HAP-1 (cell line): ENCODE measurements around the gene SOD1.

ENCODE experiments used
- DNase-seq, 2 experiments: peaks; one replicate each; pipeline ENCODE4 v3.0.0-alpha.2; 2016 to 2020; ENCODE audit warnings: low spot score in 2 of 2
- H3K27me3 ChIP-seq: fragments of 250-450 bp; sonication (Bioruptor Pico); 2 replicates; pipeline ENCODE4 v1.5.1; 2020; ENCODE audit warnings: low read depth, mild to moderate bottlenecking, moderate library complexity
- H3K36me3 ChIP-seq: fragments of 250-450 bp; sonication (Bioruptor Pico); replicated peaks from 2 replicates; pipeline ENCODE4 v1.5.1; 2020; ENCODE audit warnings: mild to moderate bottlenecking
- H3K4me1 ChIP-seq: fragments of 250-450 bp; sonication (Bioruptor Pico); 2 replicates; pipeline ENCODE4 v1.5.1; 2020; ENCODE audit warnings: mild to moderate bottlenecking
- H3K4me3 ChIP-seq: fragments of 250-450 bp; sonication (Bioruptor Pico); 2 replicates; pipeline ENCODE4 v1.5.1; 2020; ENCODE audit warnings: mild to moderate bottlenecking, moderate library complexity
- H3K9me3 ChIP-seq: fragments of 250-450 bp; sonication (Bioruptor Pico); 2 replicates; pipeline ENCODE4 v1.5.1; 2020; ENCODE audit warnings: mild to moderate bottlenecking, moderate library complexity
- in situ Hi-C: fragments of 300-500 bp; cut with MboI; formaldehyde crosslinking; loops from 3 replicates; pipeline ENCODE4 v1.14.3; 2020; ENCODE audit warnings: low sequenced_read_pairs, inconsistent platforms, mixed read lengths

SOD1 gene

DNA sequence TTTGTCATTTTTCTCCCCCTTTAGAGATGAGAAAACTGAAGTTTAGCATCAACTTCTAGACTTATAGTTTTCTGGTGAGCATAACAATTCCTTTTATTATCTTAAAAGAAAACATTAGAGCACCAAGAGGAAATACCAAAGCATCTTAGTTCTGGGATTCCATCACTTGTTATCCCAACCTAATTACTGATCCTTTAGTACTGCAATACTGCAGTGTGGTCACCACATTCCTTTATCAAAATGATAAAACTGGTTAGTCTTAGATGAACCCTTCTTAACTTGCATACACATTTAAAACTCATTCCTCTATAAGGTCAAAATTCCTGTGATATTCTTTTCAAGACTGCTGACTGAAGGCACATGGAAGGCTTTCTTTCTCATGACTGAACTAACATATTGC, 23.1 kb downstream of the SOD1 start:
- H3K27me3 ChIP-seq, result no peaks in the 10 kb centered on the region
- in situ Hi-C loops, result no loop called here
- no peak overlapping the region for H3K4me3 ChIP-seq
- no peak for DNase-seq
- no peaks in the 10 kb centered on the region for H3K9me3 ChIP-seq
- peaks cover 56% of the 10 kb centered on the region for H3K36me3 ChIP-seq
- H3K4me1 ChIP-seq, result peaks cover 10% of the 10 kb centered on the region

GRCh38 chr21:31683029-31683428, 23.5 kb downstream of the SOD1 start:
- Histone ChIP-seq H3K36me3 (peaks cover 58% of the 10 kb centered on the region), H3K4me1 (peaks cover 10% of the 10 kb centered on the region), H3K27me3 (no peaks in the 10 kb centered on the region), H3K4me3 (no peak overlapping the region), H3K9me3 (no peaks in the 10 kb centered on the region)
- in situ Hi-C loops, result no loop called here
- no peak for DNase-seq

- H3K4me1 ChIP-seq, result peaks cover 10% of the 10 kb centered on the region
- no peaks in the 10 kb centered on the region for H3K9me3 ChIP-seq
- no peak for DNase-seq
- no peak overlapping the region for H3K4me3 ChIP-seq
- peaks cover 70% of the 10 kb centered on the region for H3K36me3 ChIP-seq
- in situ Hi-C loops, result no loop called here
- no peaks in the 10 kb centered on the region for H3K27me3 ChIP-seq
Measured at GRCh38 chr21:31684918-31685317, 25.4 kb downstream of the SOD1 start.

DNA sequence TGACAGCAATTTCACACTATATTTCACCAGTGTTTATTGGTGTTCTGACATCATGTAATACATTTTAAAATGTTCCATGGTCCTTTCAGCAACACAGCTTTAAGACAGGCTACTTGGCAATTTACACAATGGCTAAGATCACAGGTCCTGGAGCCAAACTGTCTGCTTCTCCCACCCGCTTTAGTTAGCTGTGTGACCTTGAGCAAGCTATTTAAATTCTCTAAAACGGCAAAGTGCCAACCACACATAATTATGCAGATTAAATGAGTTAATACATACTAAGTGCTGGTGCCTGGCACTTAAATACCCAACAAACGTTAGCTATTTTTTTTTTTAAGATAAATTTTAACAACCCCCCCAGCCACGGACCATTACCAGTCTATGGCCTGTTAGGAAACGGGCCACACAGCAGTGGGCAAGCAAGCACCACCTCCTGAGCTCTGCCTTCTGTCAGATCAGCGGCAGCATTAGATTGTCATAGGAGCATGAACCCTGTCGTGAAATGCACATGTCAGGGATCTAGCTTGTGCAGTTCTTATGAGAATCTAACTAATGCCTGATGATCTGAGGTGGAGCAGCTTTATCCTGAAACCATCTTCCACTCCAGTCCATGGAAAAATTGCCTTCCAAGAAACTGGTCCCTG, 26.9 kb downstream of the SOD1 start:
- H3K4me1 ChIP-seq, result peaks cover 10% of the 10 kb centered on the region
- no peaks in the 10 kb centered on the region for H3K27me3 ChIP-seq
- no peak overlapping the region for H3K4me3 ChIP-seq
- H3K36me3 ChIP-seq, result peaks cover 81% of the 10 kb centered on the region
- DNase-seq, result peak; percentile 53 to 75
- no peaks in the 10 kb centered on the region for H3K9me3 ChIP-seq
- in situ Hi-C loops, result no loop called here

DNA sequence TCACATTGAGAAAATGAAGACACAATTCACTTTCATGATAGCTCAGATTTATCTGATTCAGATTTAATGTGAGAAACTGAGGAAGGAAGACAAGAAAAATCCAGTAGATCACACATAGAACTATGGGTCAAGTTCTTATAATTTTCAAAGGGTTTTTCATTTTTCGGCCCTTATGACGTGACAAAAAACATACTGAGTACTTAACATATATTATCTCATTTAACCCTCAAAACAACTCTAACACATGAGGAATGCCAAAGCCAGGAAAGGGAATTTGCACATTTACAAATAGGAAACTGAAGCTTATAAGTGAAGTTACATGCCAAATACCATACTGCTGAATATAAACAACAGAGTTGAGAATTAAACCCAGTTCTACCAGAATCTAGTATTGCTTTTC, 27.6 kb downstream of the SOD1 start:
- H3K27me3 ChIP-seq, result no peaks in the 10 kb centered on the region
- peaks cover 83% of the 10 kb centered on the region for H3K36me3 ChIP-seq
- H3K4me3 ChIP-seq, result no peak overlapping the region
- DNase-seq, result no peak
- in situ Hi-C loops, result no loop called here
- no peaks in the 10 kb centered on the region for H3K9me3 ChIP-seq
- H3K4me1 ChIP-seq, result peaks cover 10% of the 10 kb centered on the region

GRCh38 chr21:31688603-31689368, 29.3 kb downstream of the SOD1 start:
- H3K36me3 ChIP-seq, result peaks cover 88% of the 10 kb centered on the region
- no peak for DNase-seq
- in situ Hi-C loops, result no loop called here

DNA sequence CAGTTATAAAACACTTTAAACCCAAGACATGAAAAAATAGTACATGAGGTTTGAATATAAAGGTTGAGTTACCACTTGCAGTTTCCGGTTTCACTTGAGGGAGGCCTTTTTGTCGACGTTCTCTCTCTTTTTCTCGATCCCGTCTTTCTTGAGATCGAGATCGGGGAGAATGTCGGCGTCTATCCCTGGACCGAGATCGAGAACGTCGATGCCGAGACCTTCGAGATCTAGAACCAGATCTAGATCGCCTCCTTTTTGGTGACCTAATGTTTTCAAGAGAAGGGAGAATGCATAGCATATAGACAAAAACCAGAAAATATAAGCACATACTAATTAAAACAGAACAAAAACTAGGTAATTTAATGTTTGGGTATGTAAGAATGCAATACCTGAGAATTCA, 33.7 kb downstream of the SOD1 start:
- H3K4me1 ChIP-seq, result no peaks in the 10 kb centered on the region
- DNase-seq, result no peak
- no peaks in the 10 kb centered on the region for H3K27me3 ChIP-seq
- in situ Hi-C loops, result no loop called here
- no peaks in the 10 kb centered on the region for H3K9me3 ChIP-seq
- no peak overlapping the region for H3K4me3 ChIP-seq
- peaks cover 98% of the 10 kb centered on the region for H3K36me3 ChIP-seq

More at GRCh38 chr21:31688603-31689368, 29.3 kb downstream of the SOD1 start:
- Histone ChIP-seq H3K27me3 (no peaks in the 10 kb centered on the region), H3K9me3 (no peaks in the 10 kb centered on the region), H3K4me1 (peaks cover 10% of the 10 kb centered on the region), H3K4me3 (no peak overlapping the region)

DNA sequence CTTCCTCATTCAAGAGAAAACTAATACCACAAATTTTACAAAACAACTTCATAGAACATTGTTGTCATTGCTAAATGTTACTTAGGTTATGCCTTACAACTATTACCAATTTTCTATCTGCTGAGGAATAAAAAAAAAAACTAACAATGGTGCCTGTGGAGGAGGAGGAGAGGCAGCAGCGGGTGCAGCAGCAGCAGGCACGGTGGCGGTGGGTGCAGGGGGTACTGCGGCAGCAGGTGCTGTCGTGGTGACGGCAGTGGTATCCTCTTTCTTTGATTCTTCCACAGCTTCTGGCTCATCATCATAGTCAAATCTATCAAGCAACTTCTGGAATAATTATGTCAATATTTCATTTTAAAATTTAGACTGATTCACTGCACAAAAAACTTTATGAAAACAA, 36.9 kb downstream of the SOD1 start:
- peaks cover 96% of the 10 kb centered on the region for H3K36me3 ChIP-seq
- in situ Hi-C loops, result no loop called here
- no peak overlapping the region for H3K4me3 ChIP-seq
- no peaks in the 10 kb centered on the region for H3K9me3 ChIP-seq
- no peaks in the 10 kb centered on the region for H3K27me3 ChIP-seq
- no peaks in the 10 kb centered on the region for H3K4me1 ChIP-seq
- no peak for DNase-seq

DNA sequence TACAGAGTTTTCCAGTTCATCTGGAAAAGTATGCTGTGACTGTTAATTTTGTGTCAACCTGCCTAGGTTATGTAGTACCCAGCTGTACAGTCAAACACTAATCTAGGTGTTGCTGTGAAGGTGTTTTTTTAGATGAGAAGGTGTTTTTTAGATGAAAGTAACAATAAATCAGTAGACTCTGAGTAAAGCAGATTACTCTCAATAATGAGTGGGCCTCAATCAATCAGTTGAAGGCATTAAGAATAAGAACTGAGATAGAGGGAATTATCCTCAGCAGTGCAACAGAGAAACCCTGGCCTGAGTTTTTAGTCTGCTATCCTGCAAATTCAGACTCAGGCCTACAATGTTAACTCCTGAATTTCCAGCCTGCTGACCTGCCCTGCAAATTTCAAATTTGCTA, 39.0 kb downstream of the SOD1 start:
- H3K9me3 ChIP-seq, result no peaks in the 10 kb centered on the region
- no peak overlapping the region for H3K4me3 ChIP-seq
- H3K4me1 ChIP-seq, result no peaks in the 10 kb centered on the region
- peaks cover 93% of the 10 kb centered on the region for H3K36me3 ChIP-seq
- in situ Hi-C loops, result no loop called here
- no peaks in the 10 kb centered on the region for H3K27me3 ChIP-seq
- no peak for DNase-seq

- Histone ChIP-seq H3K4me1 (no peaks in the 10 kb centered on the region), H3K27me3 (no peaks in the 10 kb centered on the region), H3K9me3 (no peaks in the 10 kb centered on the region), H3K4me3 (no peak overlapping the region), H3K36me3 (peaks cover 90% of the 10 kb centered on the region)
- no peak for DNase-seq
- in situ Hi-C loops, result no loop called here
Measured at GRCh38 chr21:31700040-31700439, 40.5 kb downstream of the SOD1 start.

DNA sequence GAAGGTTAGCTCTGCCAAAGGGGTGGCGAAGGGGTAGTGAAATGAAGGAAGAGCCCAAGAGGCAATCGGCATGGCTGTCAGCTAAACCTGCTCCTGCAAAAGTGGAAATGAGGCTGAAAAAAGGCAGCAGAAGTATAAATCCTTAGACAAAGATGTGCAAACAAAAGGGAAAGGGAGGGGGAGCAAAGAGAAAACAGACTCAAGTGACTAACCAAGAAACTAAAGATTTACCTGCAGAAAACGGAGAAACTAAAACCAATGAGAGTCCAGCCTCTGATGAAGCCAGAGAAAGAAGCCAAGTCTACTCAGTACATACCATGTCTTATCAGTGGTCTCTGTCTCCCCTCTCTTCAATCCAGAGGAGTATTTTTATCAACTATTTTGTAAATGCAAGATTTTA, 47.1 kb downstream of the SOD1 start:
- DNase-seq, result no peak
- peaks cover 28% of the 10 kb centered on the region for H3K36me3 ChIP-seq
- H3K9me3 ChIP-seq, result no peaks in the 10 kb centered on the region
- in situ Hi-C loops, result no loop called here
- H3K4me3 ChIP-seq, result no peak overlapping the region
- peaks cover 6% of the 10 kb centered on the region for H3K4me1 ChIP-seq
- H3K27me3 ChIP-seq, result no peaks in the 10 kb centered on the region

DNA sequence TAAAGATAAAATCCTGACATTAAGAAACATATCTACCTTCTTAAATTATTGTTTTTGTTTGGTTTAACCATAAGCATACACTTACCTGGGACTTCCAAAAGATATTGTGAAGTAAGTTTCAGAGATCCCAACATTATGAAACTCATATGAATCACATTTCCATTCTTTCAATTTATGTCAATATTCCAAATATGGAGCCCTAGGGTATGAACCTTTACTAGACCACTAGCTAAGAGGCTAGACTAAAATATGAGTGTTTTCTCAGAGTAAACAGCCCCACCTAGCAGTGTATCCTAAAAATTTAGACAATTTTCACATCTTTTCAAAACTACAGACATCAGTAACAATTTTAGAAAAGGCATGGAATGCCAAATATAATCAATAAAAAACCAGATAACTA, 48.0 kb downstream of the SOD1 start:
- in situ Hi-C loops, result no loop called here
- Histone ChIP-seq H3K4me1 (peaks cover 6% of the 10 kb centered on the region), H3K4me3 (no peak overlapping the region), H3K9me3 (no peaks in the 10 kb centered on the region), H3K36me3 (peaks cover 19% of the 10 kb centered on the region), H3K27me3 (no peaks in the 10 kb centered on the region)
- DNase-seq, result no peak

- DNase-seq, result no peak
- Histone ChIP-seq H3K36me3 (peaks cover 13% of the 10 kb centered on the region), H3K4me3 (no peak overlapping the region), H3K9me3 (no peaks in the 10 kb centered on the region), H3K27me3 (no peaks in the 10 kb centered on the region), H3K4me1 (peaks cover 10% of the 10 kb centered on the region)
- in situ Hi-C loops, result no loop called here
Measured at GRCh38 chr21:31708541-31708940, 49.0 kb downstream of the SOD1 start.

GRCh38 chr21:31710586-31710985, 51.1 kb downstream of the SOD1 start:
- Histone ChIP-seq H3K4me3 (no peak overlapping the region), H3K4me1 (peaks cover 30% of the 10 kb centered on the region)

More at GRCh38 chr21:31710586-31710985, 51.1 kb downstream of the SOD1 start:
- in situ Hi-C loops, result no loop called here
- Histone ChIP-seq H3K36me3 (no peaks in the 10 kb centered on the region; the same call in 1 of the 2 replicates), H3K27me3 (no peaks in the 10 kb centered on the region), H3K9me3 (no peaks in the 10 kb centered on the region)
- DNase-seq, result no peak
